Measurements from ENCODE around the gene ESR2. TPM values are rescaled to one million over a fixed set of nuclear protein-coding genes. Genes with fewer than 3 reads are reported as not detected.

The ESR2 gene
- total RNA-seq, 4 donors from 2014 or later: 1.4 to 1.6 (median 1.5) TPM

DNA sequence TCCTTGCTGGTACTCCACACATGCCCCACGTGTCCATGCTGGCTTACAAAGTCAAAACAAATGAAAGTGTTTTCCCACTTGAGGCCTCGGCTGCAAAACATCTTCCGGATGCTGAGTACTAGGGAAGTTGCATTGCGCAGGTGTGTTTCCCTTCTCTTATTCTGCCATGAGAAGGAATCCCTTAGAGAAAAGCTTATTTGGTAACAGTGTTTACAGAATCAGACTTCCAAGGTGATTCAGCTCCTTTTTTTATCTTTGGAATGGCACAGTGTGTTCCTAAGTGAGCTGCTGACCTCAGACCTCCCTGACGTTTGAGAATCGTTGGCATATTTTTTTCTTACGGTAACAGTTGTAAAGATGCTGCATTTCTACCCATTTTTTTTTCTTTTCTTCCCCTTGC lies 211.3 kb downstream of the ESR2 start:
- TF ChIP-seq CTCF (IDR thresholded peaks at IDR 0.05): no peak
- ATAC-seq (ENCODE audit: low FRiP score) (peak; percentile 88), DNase-seq (ENCODE audit: low spot score) (no peak)

DNA sequence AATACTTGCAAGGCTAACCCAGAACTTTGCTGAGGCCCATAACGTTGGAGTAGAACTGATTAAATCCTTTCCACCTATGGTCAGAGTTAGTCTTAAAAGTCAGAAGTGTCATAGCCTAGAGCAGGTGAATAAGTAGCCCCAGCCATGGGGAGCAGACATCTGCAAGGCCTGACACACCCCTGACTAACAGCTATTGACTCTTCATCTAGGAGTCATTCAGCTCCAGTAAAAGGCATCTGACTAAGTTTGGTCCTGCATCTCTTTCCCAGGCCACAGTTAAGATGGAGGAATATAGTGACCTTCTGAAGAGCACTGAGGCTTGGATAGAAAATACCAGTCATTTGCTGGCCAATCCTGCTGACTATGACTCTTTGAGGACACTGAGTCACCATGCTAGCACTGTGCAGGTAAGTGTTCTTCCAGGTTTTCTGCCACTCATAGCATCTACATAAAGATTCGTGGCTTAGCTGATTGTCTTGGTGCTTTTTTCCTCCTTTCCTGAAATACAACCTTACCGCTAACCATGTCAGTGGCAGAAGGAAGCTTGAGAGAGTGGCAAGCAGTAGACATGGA lies 212.9 kb downstream of the ESR2 start:
- no peak for DNase-seq (ENCODE audit: low spot score)
- ATAC-seq (ENCODE audit: low FRiP score): no peak
- TF ChIP-seq CTCF (IDR thresholded peaks at IDR 0.05): no peak

- ATAC-seq (ENCODE audit: low FRiP score): no peak
- no peak for DNase-seq (ENCODE audit: low spot score)
- no peak for TF ChIP-seq CTCF (IDR thresholded peaks at IDR 0.05)
Measured at GRCh38 chr14:64080452-64080851, 213.7 kb downstream of the ESR2 start.

DNA sequence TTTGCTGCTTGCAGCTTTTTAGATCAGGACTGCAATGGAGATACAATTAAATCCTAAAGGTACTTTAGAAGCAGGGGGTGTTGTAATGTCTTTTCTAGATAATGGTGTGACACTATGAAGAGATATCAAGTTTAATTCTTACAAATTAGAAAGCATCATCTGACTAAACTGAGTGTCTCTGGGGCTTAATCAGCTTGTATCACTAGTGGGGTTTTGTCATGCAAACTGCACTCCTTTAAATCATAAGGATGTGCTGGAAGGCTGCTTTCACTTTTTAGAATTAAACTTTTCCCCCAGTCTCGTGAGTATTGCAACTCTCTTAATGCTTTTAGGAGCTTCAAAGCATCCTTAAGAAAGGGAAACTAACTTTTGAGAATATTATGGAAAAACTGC lies 218.6 kb downstream of the ESR2 start:
- no peak for ATAC-seq (ENCODE audit: low FRiP score)
- no peak for DNase-seq (ENCODE audit: low spot score)
- no peak for TF ChIP-seq CTCF (IDR thresholded peaks at IDR 0.05)

GRCh38 chr14:64074961-64075612 lies 219.1 kb downstream of the ESR2 start:
- ATAC-seq (ENCODE audit: low FRiP score) (no peak), DNase-seq (ENCODE audit: low spot score) (no peak)
- TF ChIP-seq CTCF (IDR thresholded peaks at IDR 0.05): no peak

DNA sequence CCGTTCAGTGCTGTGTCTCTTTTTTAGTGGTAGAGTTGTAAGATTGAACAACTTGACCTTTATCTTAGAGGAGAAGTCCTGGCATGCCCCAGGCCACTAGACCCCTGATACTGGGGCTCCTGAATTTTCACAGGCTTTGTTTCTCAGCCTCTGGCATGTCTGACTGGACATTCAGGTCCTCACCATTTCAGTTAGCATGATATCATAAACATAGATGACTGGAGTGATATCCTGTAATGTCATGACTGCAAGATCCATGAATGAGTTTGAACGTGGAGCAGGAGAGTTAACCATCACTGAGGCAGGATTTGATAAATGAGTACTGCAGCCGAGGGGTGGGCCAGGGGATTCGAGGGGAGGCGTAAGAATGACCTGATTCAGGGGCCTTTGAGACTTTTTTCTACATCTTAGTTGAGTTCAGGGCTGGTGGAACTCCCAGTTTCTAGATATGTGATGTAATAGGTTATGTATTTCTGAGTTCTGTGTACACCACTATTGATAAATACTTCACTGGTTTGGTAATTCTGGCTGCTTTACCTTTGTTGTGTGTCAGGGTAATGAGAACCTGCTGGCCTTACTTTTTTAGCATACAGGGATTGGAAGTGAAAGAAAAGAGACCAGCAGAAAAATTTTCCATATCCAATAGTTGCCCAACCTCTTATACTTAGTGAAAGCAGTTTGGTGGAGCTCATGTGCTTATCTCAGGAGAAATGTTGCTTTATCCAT lies 224.4 kb downstream of the ESR2 start:
- ATAC-seq (ENCODE audit: low FRiP score) (peak; percentile 43), DNase-seq (ENCODE audit: low spot score) (no peak)
- TF ChIP-seq CTCF (IDR thresholded peaks at IDR 0.05): no peak

Measured in omental fat pad (tissue), 4 donors.